Activated CD4-positive, alpha-beta T cell treated with anti-CD3 and anti-CD28 coated beads, Interleukin-2, amount 10 ng/mL, durations not matched to agents 24 days and 14 days (primary cell): ENCODE results near the gene LZTS2. TPM values are rescaled to one million over a fixed set of nuclear protein-coding genes. Genes with fewer than 3 reads are reported as not detected.
A peak's percentile ranks its signal among the peaks of the same experiment; 100 is the strongest.

Source experiments
- DNase-seq: peaks from one replicate; pipeline ENCODE4 v3.0.0; 2022
- H3K27ac Mint-ChIP-seq: one replicate; pipeline ENCODE4 v1.8.0; 2022; ENCODE audit warnings: mild to moderate bottlenecking, mixed read lengths
- H3K27me3 Mint-ChIP-seq: one replicate; pipeline ENCODE4 v1.8.0; 2022; ENCODE audit warnings: mixed read lengths
- H3K36me3 Mint-ChIP-seq: one replicate; pipeline ENCODE4 v1.8.0; 2022; ENCODE audit warnings: low read depth, mild to moderate bottlenecking, mixed read lengths
- H3K4me1 Mint-ChIP-seq: one replicate; pipeline ENCODE4 v1.8.0; 2021; ENCODE audit warnings: mixed read lengths
- H3K4me3 Mint-ChIP-seq: one replicate; pipeline ENCODE4 v1.8.0; 2022; ENCODE audit warnings: mild to moderate bottlenecking, moderate library complexity, mixed read lengths
- H3K9me3 Mint-ChIP-seq: one replicate; pipeline ENCODE4 v1.8.0; 2021; ENCODE audit warnings: mixed read lengths
- intact Hi-C: fragments of 100-400 bp; cut with micrococcal nuclease; formaldehyde crosslinking; loops from one replicate; pipeline ENCODE4 v1.15.1; 2023
- total RNA-seq: library from RNA; stranded (reverse); gene quantifications from 2 replicates; pipeline ENCODE4 v1.2.3, GENCODE V29; 2022

Gene LZTS2
- total RNA-seq, 1 donor from 2014 or later = 21.8 TPM

GRCh38 chr10:100997360-100998182 lies 2.0 kb upstream of the LZTS2 start:
- peak; percentile 94 for DNase-seq
- intact Hi-C loops = loop anchor here (1.0 kb wide), 3 partner anchors 10 to 35 kb away; partner anchors contain the start of genes MRPL43 and TWNK
- peak overlapping the region; percentile 83 for H3K4me3 Mint-ChIP-seq
- no peaks in the 10 kb centered on the region for H3K27me3 Mint-ChIP-seq
- no peaks in the 10 kb centered on the region for H3K9me3 Mint-ChIP-seq
- H3K4me1 Mint-ChIP-seq = peaks cover 22% of the 10 kb centered on the region
- peaks cover 20% of the 10 kb centered on the region for H3K36me3 Mint-ChIP-seq
- H3K27ac Mint-ChIP-seq = peak overlapping the region; percentile 89

GRCh38 chr10:100998183-100998990 lies 1.2 kb upstream of the LZTS2 start:
- Mint-ChIP-seq H3K36me3 (peaks cover 14% of the 10 kb centered on the region), H3K4me1 (peaks cover 22% of the 10 kb centered on the region), H3K27ac (peak overlapping the region; percentile 86), H3K9me3 (no peaks in the 10 kb centered on the region), H3K4me3 (peak overlapping the region; percentile 83), H3K27me3 (no peaks in the 10 kb centered on the region)
- peak; percentile 86 for DNase-seq
- intact Hi-C loops = loop anchor here (1.0 kb wide), 1 partner anchor 15 kb away; no protein-coding TSS in a partner anchor

GRCh38 chr10:100998991-100999741 lies 442 bp upstream of the LZTS2 start:
- Mint-ChIP-seq H3K9me3 (no peaks in the 10 kb centered on the region), H3K27me3 (no peaks in the 10 kb centered on the region), H3K4me1 (peaks cover 22% of the 10 kb centered on the region), H3K36me3 (peaks cover 8% of the 10 kb centered on the region), H3K27ac (peak overlapping the region; percentile 86), H3K4me3 (peak overlapping the region; percentile 83)
- intact Hi-C loops = loop anchor here (1.0 kb wide), 2 partner anchors 14 to 87 kb away; partner anchors contain the start of gene SLF2
- peak; percentile 95 for DNase-seq

GRCh38 chr10:101000127-101000914 lies 713 bp downstream of the LZTS2 start:
- H3K27ac Mint-ChIP-seq = no peak overlapping the region
- peaks cover 22% of the 10 kb centered on the region for H3K4me1 Mint-ChIP-seq
- no peaks in the 10 kb centered on the region for H3K27me3 Mint-ChIP-seq
- H3K36me3 Mint-ChIP-seq = no peaks in the 10 kb centered on the region
- DNase-seq = no peak
- no peaks in the 10 kb centered on the region for H3K9me3 Mint-ChIP-seq
- intact Hi-C loops = no loop called here
- peak overlapping the region; percentile 73 for H3K4me3 Mint-ChIP-seq

- Mint-ChIP-seq H3K36me3 (no peaks in the 10 kb centered on the region), H3K4me3 (peak overlapping the region; percentile 59), H3K4me1 (peaks cover 18% of the 10 kb centered on the region), H3K27me3 (no peaks in the 10 kb centered on the region), H3K9me3 (no peaks in the 10 kb centered on the region), H3K27ac (peak overlapping the region; percentile 12)
- DNase-seq = no peak
- intact Hi-C loops = no loop called here
Observed at GRCh38 chr10:101000915-101001658, 1.5 kb downstream of the LZTS2 start.

- H3K4me3 Mint-ChIP-seq = no peak overlapping the region
- peaks cover 12% of the 10 kb centered on the region for H3K4me1 Mint-ChIP-seq
- H3K9me3 Mint-ChIP-seq = no peaks in the 10 kb centered on the region
- no peak overlapping the region for H3K27ac Mint-ChIP-seq
- no peaks in the 10 kb centered on the region for H3K27me3 Mint-ChIP-seq
- intact Hi-C loops = no loop called here
- H3K36me3 Mint-ChIP-seq = no peaks in the 10 kb centered on the region
- no peak for DNase-seq
Observed at GRCh38 chr10:101001659-101002035, 2.0 kb downstream of the LZTS2 start.

GRCh38 chr10:101002456-101002855 lies 2.8 kb downstream of the LZTS2 start:
- Mint-ChIP-seq H3K4me3 (no peak overlapping the region), H3K9me3 (no peaks in the 10 kb centered on the region), H3K4me1 (peaks cover 11% of the 10 kb centered on the region), H3K27ac (no peak overlapping the region), H3K27me3 (no peaks in the 10 kb centered on the region), H3K36me3 (no peaks in the 10 kb centered on the region)
- DNase-seq = no peak
- intact Hi-C loops = no loop called here

- H3K4me3 Mint-ChIP-seq = no peak overlapping the region
Observed at GRCh38 chr10:101003639-101004206, 4.1 kb downstream of the LZTS2 start.

GRCh38 chr10:101005361-101005760 lies 5.8 kb downstream of the LZTS2 start:
- DNase-seq = no peak
- no peaks in the 10 kb centered on the region for H3K9me3 Mint-ChIP-seq
- H3K27ac Mint-ChIP-seq = no peak overlapping the region
- H3K4me1 Mint-ChIP-seq = peaks cover 3% of the 10 kb centered on the region
- H3K4me3 Mint-ChIP-seq = no peak overlapping the region
- H3K36me3 Mint-ChIP-seq = no peaks in the 10 kb centered on the region
- intact Hi-C loops = no loop called here
- H3K27me3 Mint-ChIP-seq = no peaks in the 10 kb centered on the region

More at GRCh38 chr10:101003639-101004206, 4.1 kb downstream of the LZTS2 start:
- Mint-ChIP-seq H3K27ac (no peak overlapping the region), H3K9me3 (no peaks in the 10 kb centered on the region), H3K4me1 (peaks cover 4% of the 10 kb centered on the region), H3K36me3 (no peaks in the 10 kb centered on the region), H3K27me3 (no peaks in the 10 kb centered on the region)
- DNase-seq = no peak
- intact Hi-C loops = no loop called here

GRCh38 chr10:101005869-101006567 lies 6.4 kb downstream of the LZTS2 start:
- H3K27ac Mint-ChIP-seq = no peak overlapping the region
- no peak for DNase-seq
- H3K36me3 Mint-ChIP-seq = no peaks in the 10 kb centered on the region

GRCh38 chr10:101006593-101007098 lies 7.0 kb downstream of the LZTS2 start:
- no peaks in the 10 kb centered on the region for H3K27me3 Mint-ChIP-seq
- DNase-seq = no peak

More at GRCh38 chr10:101005869-101006567, 6.4 kb downstream of the LZTS2 start:
- H3K4me3 Mint-ChIP-seq = no peak overlapping the region
- no peaks in the 10 kb centered on the region for H3K9me3 Mint-ChIP-seq
- H3K4me1 Mint-ChIP-seq = peaks cover 2% of the 10 kb centered on the region
- intact Hi-C loops = no loop called here
- no peaks in the 10 kb centered on the region for H3K27me3 Mint-ChIP-seq

More at GRCh38 chr10:101006593-101007098, 7.0 kb downstream of the LZTS2 start:
- Mint-ChIP-seq H3K4me3 (no peak overlapping the region), H3K36me3 (no peaks in the 10 kb centered on the region), H3K27ac (no peak overlapping the region), H3K4me1 (no peaks in the 10 kb centered on the region), H3K9me3 (no peaks in the 10 kb centered on the region)
- intact Hi-C loops = no loop called here
